Mesendoderm (in vitro differentiated cells): ENCODE data around the gene AKAP13.
"Not testable (repeated sequence)": the region's sequence is repeated elsewhere in the genome, so short reads cannot be mapped to it uniquely, and the experiment has no call there.

Experiments used
- DNase-seq: peaks from one replicate; pipeline ENCODE4 v3.0.0; 2013
- H2AK5ac ChIP-seq: 2 replicates; pipeline ENCODE4 v1.6.1; 2013; ENCODE audit warnings: low read length, inconsistent platforms
- H2BK120ac ChIP-seq: 2 replicates; pipeline ENCODE4 v1.6.1; 2013; ENCODE audit warnings: low read depth, mild to moderate bottlenecking, low read length, moderate library complexity, mixed read lengths
- H2BK15ac ChIP-seq: replicated peaks from 2 replicates; pipeline ENCODE4 v1.6.1; 2013; ENCODE audit warnings: low read depth, mild to moderate bottlenecking, moderate library complexity
- H2BK5ac ChIP-seq: 2 replicates; pipeline ENCODE4 v1.6.1; 2013; ENCODE audit warnings: low read length, inconsistent platforms
- H3K18ac ChIP-seq: 2 replicates; pipeline ENCODE4 v1.6.1; 2013; ENCODE audit warnings: mild to moderate bottlenecking, low read length, mixed read lengths
- H3K23ac ChIP-seq: one replicate; pipeline ENCODE4 v1.6.1; 2013; ENCODE audit warnings: low read length
- H3K27ac ChIP-seq: 2 replicates; pipeline ENCODE4 v1.5.1; 2013; ENCODE audit warnings: low read depth, mild to moderate bottlenecking, inconsistent platforms, low read length, moderate library complexity
- H3K27me3 ChIP-seq: 2 replicates; pipeline ENCODE4 v1.6.1; 2013; ENCODE audit warnings: low read length, control low read depth, mild to moderate bottlenecking, inconsistent platforms; ENCODE audit not compliant: insufficient read depth, poor library complexity
- H3K36me3 ChIP-seq: 2 replicates; pipeline ENCODE4 v1.6.1; 2013; ENCODE audit warnings: low read length, inconsistent platforms; ENCODE audit not compliant: control insufficient read depth, insufficient read depth
- H3K4ac ChIP-seq: one replicate; pipeline ENCODE4 v1.6.1; 2013; ENCODE audit warnings: low read depth, mild to moderate bottlenecking, low read length, moderate library complexity
- H3K4me1 ChIP-seq: 2 replicates; pipeline ENCODE4 v1.6.1; 2013; ENCODE audit warnings: low read depth, low read length, inconsistent platforms; ENCODE audit not compliant: control insufficient read depth
- H3K4me2 ChIP-seq: 2 replicates; pipeline ENCODE4 v1.6.1; 2013; ENCODE audit warnings: low read length
- H3K4me3 ChIP-seq: 2 replicates; pipeline ENCODE4 v1.5.1; 2013; ENCODE audit warnings: mild to moderate bottlenecking, low read length
- H3K56ac ChIP-seq: one replicate; pipeline ENCODE4 v1.6.1; 2013; ENCODE audit warnings: low read length
- H3K79me1 ChIP-seq: 2 replicates; pipeline ENCODE4 v1.6.1; 2013; ENCODE audit warnings: low read length, inconsistent platforms
- H3K79me2 ChIP-seq: 2 replicates; pipeline ENCODE4 v1.6.1; 2013; ENCODE audit warnings: mild to moderate bottlenecking, low read length; ENCODE audit not compliant: control insufficient read depth, insufficient read depth
- H3K9ac ChIP-seq: 2 replicates; pipeline ENCODE4 v1.6.1; 2013; ENCODE audit warnings: low read length, inconsistent platforms
- H4K5ac ChIP-seq: one replicate; pipeline ENCODE4 v1.6.1; 2013; ENCODE audit warnings: low read length
- H4K8ac ChIP-seq: one replicate; pipeline ENCODE4 v1.6.1; 2013; ENCODE audit warnings: low read depth, mild to moderate bottlenecking, control low read depth, low read length, moderate library complexity
- WGBS: extraction: QIAGEN DNeasy Blood & Tissue Kit; methylation state at CpG from one replicate; pipeline ENCODE4 v1.1.7; 2013; ENCODE audit warnings: low lambda C conversion rate, missing lambda C conversion rate; ENCODE audit not compliant: insufficient coverage; ENCODE audit errors: extremely low coverage; 5-methylcytosine and 5-hydroxymethylcytosine counted together

Gene AKAP13

GRCh38 chr15:85347264-85348047, 32.9 kb upstream of the AKAP13 start:
- not testable (repeated sequence) for H3K4ac ChIP-seq

GRCh38 chr15:85348048-85348766, 32.2 kb upstream of the AKAP13 start:
- H3K18ac ChIP-seq, H3K36me3 ChIP-seq, H4K8ac ChIP-seq, H3K4me2 ChIP-seq, H3K27ac ChIP-seq, H3K27me3 ChIP-seq, H3K56ac ChIP-seq, H2AK5ac ChIP-seq, H4K5ac ChIP-seq, H3K9ac ChIP-seq, H3K79me1 ChIP-seq, H3K4me3 ChIP-seq, H3K79me2 ChIP-seq, H3K4ac ChIP-seq, H2BK15ac ChIP-seq, H3K23ac ChIP-seq, H3K4me1 ChIP-seq, DNase-seq, H2BK120ac ChIP-seq, H2BK5ac ChIP-seq: not testable (repeated sequence)
- whole genome bisulfite sequencing = no CpG with 5 or more reads among the region's 8 CpGs

More at GRCh38 chr15:85347264-85348047, 32.9 kb upstream of the AKAP13 start:
- H3K9ac ChIP-seq, H2BK15ac ChIP-seq, H3K27ac ChIP-seq, H3K79me2 ChIP-seq, H3K23ac ChIP-seq, H2BK120ac ChIP-seq, H3K27me3 ChIP-seq, H3K4me2 ChIP-seq, H3K79me1 ChIP-seq, H3K56ac ChIP-seq, H4K8ac ChIP-seq, H3K4me1 ChIP-seq, H3K36me3 ChIP-seq, H3K4me3 ChIP-seq, H4K5ac ChIP-seq, H2AK5ac ChIP-seq, H2BK5ac ChIP-seq, H3K18ac ChIP-seq: not testable (repeated sequence)
- peak; percentile 51 for DNase-seq
- WGBS = no CpG with 5 or more reads among the region's 5 CpGs

- H2AK5ac ChIP-seq, H3K4me3 ChIP-seq, H3K4me2 ChIP-seq, H3K27ac ChIP-seq, H2BK5ac ChIP-seq, H2BK120ac ChIP-seq, H3K23ac ChIP-seq, H3K56ac ChIP-seq, H4K8ac ChIP-seq, H3K9ac ChIP-seq, H3K79me1 ChIP-seq, DNase-seq, H3K4me1 ChIP-seq, H3K36me3 ChIP-seq, H4K5ac ChIP-seq, H3K27me3 ChIP-seq, H3K18ac ChIP-seq, H2BK15ac ChIP-seq, H3K4ac ChIP-seq, H3K79me2 ChIP-seq: not testable (repeated sequence)
- no CpG with 5 or more reads among the region's 4 CpGs for WGBS
These were observed 31.3 kb upstream of the AKAP13 start for GRCh38 chr15:85349062-85349461.

GRCh38 chr15:85350395-85350794, 30.0 kb upstream of the AKAP13 start:
- Histone ChIP-seq H2BK120ac (no peak overlapping the region), H3K36me3 (no peaks in the 10 kb centered on the region), H3K4ac (no peak overlapping the region), H3K4me2 (no peak overlapping the region), H3K56ac (no peak overlapping the region), H3K4me3 (no peak overlapping the region), H2BK15ac (no peak overlapping the region), H3K23ac (no peak overlapping the region), H2AK5ac (no peak overlapping the region), H3K4me1 (peaks cover 6% of the 10 kb centered on the region), H3K27ac (no peak overlapping the region), H2BK5ac (no peak overlapping the region), H3K79me2 (no peaks in the 10 kb centered on the region), H4K5ac (no peak overlapping the region), H3K27me3 (no peaks in the 10 kb centered on the region), H4K8ac (no peak overlapping the region), H3K18ac (no peak overlapping the region), H3K79me1 (no peaks in the 10 kb centered on the region), H3K9ac (no peak overlapping the region)
- DNase-seq = no peak
- WGBS = no CpG with 5 or more reads among the region's 3 CpGs

- H3K4me2 ChIP-seq, H4K5ac ChIP-seq, H3K23ac ChIP-seq, H2BK120ac ChIP-seq, H2BK15ac ChIP-seq, DNase-seq, H3K79me2 ChIP-seq, H3K18ac ChIP-seq, H3K27me3 ChIP-seq, H3K27ac ChIP-seq, H3K79me1 ChIP-seq, H2BK5ac ChIP-seq, H3K9ac ChIP-seq, H3K4me3 ChIP-seq, H3K36me3 ChIP-seq, H3K56ac ChIP-seq, H2AK5ac ChIP-seq, H4K8ac ChIP-seq, H3K4me1 ChIP-seq, H3K4ac ChIP-seq: not testable (repeated sequence)
- no CpG with 5 or more reads among the region's 8 CpGs for WGBS
These were observed 28.9 kb upstream of the AKAP13 start for GRCh38 chr15:85351501-85351900.
